Liver (tissue), 9 donors: Measurements from ENCODE around the gene GRIN2A. TPM values are rescaled to one million over a fixed set of nuclear protein-coding genes. Genes with fewer than 3 reads are reported as not detected.

ENCODE experiments used
- DNase-seq: peaks from one replicate; pipeline ENCODE4 v3.0.0-alpha.2; 2017; ENCODE audit warnings: low spot score
- H3K27ac ChIP-seq, 2 donors: one replicate each; pipeline ENCODE4 v1.7.0; 2013; ENCODE audit warnings: inconsistent platforms in 2 of 2, low read length in 2 of 2, control low read depth in 1 of 2, low read depth in 1 of 2, mild to moderate bottlenecking in 1 of 2
- H3K27me3 ChIP-seq, 4 donors: one replicate each; pipeline versions ENCODE4 v1.6.1 to v1.7.0; 2013; ENCODE audit warnings: low read length in 3 of 4, inconsistent platforms in 1 of 4, mild to moderate bottlenecking in 1 of 4, moderate library complexity in 1 of 4; ENCODE audit not compliant: control insufficient read depth in 4 of 4, insufficient read depth in 4 of 4
- H3K36me3 ChIP-seq, 4 donors: one replicate each; pipeline versions ENCODE4 v1.6.1 to v1.7.0; 2013; ENCODE audit warnings: low read length in 3 of 4, mild to moderate bottlenecking in 3 of 4, low read depth in 1 of 4, moderate library complexity in 1 of 4; ENCODE audit not compliant: control insufficient read depth in 4 of 4, insufficient read depth in 3 of 4
- H3K4me1 ChIP-seq, 4 donors: one replicate each; pipeline versions ENCODE4 v1.6.1 to v1.7.0; 2013; ENCODE audit warnings: low read length in 3 of 4, mild to moderate bottlenecking in 3 of 4, moderate library complexity in 1 of 4; ENCODE audit not compliant: control insufficient read depth in 4 of 4, insufficient read depth in 4 of 4
- H3K4me3 ChIP-seq, 3 donors: one replicate each; pipeline versions ENCODE4 v1.6.1 to v1.7.0; 2013; ENCODE audit warnings: low read length in 3 of 3, control low read depth in 1 of 3, low read depth in 1 of 3, mild to moderate bottlenecking in 1 of 3
- H3K9ac ChIP-seq, 2 donors: one replicate each; pipeline ENCODE4 v1.7.0; 2013; ENCODE audit warnings: low read length in 2 of 2, mild to moderate bottlenecking in 2 of 2, moderate library complexity in 2 of 2, control low read depth in 1 of 2, low read depth in 1 of 2
- H3K9me3 ChIP-seq, 4 donors: one replicate each; pipeline versions ENCODE4 v1.6.1 to v1.7.0; 2013; ENCODE audit warnings: low read length in 3 of 4; ENCODE audit not compliant: control insufficient read depth in 4 of 4
- EGR1 ChIP-seq, 2 donors: IDR thresholded peaks; 2 replicates each; pipeline ENCODE4 v1.6.1; 2016 to 2018; ENCODE audit warnings: antibody characterized with exemption in 2 of 2, low read depth in 2 of 2
- FOXA2 ChIP-seq: IDR thresholded peaks from 2 replicates; pipeline ENCODE4 v1.6.1; 2016; ENCODE audit warnings: antibody characterized with exemption
- GABPA ChIP-seq, 2 donors: IDR thresholded peaks in 1 of 2; conservative IDR thresholded peaks in 1 of 2; 2 replicates each; pipeline ENCODE4 v1.6.1; 2016; ENCODE audit warnings: antibody characterized with exemption in 2 of 2, mild to moderate bottlenecking in 1 of 2, moderate library complexity in 1 of 2
- HNF4A ChIP-seq, 2 donors: conservative IDR thresholded peaks; 2 replicates each; pipeline ENCODE4 v1.6.1; 2016; ENCODE audit warnings: antibody characterized with exemption in 2 of 2, mild to moderate bottlenecking in 2 of 2
- HNF4G ChIP-seq: IDR thresholded peaks from 2 replicates; pipeline ENCODE4 v1.6.1; 2016; ENCODE audit warnings: antibody characterized with exemption
- NR2F2 ChIP-seq: IDR thresholded peaks from 2 replicates; pipeline ENCODE4 v1.6.1; 2016; ENCODE audit warnings: antibody characterized with exemption
- RAD21 ChIP-seq, 2 donors: IDR thresholded peaks; 2 replicates each; pipeline ENCODE4 v1.6.1; 2016; ENCODE audit warnings: antibody characterized with exemption in 2 of 2, mild to moderate bottlenecking in 2 of 2
- REST ChIP-seq: IDR thresholded peaks from 2 replicates; pipeline ENCODE4 v1.6.1; 2016; ENCODE audit warnings: antibody characterized with exemption, mild to moderate bottlenecking
- RXRA ChIP-seq, 2 donors: IDR thresholded peaks; 2 replicates each; pipeline ENCODE4 v1.6.1; 2017 to 2018; ENCODE audit warnings: antibody characterized with exemption in 2 of 2, mild to moderate bottlenecking in 1 of 2
- SP1 ChIP-seq: IDR thresholded peaks from 2 replicates; pipeline ENCODE4 v1.6.1; 2018; ENCODE audit warnings: antibody characterized with exemption, mild to moderate bottlenecking
- YY1 ChIP-seq: IDR thresholded peaks from 2 replicates; pipeline ENCODE4 v1.6.1; 2016; ENCODE audit warnings: antibody characterized with exemption, mild to moderate bottlenecking
- WGBS: extraction: QIAGEN DNeasy Blood & Tissue Kit; methylation state at CpG from one replicate; pipeline ENCODE4 v1.1.7; 2013; 5-methylcytosine and 5-hydroxymethylcytosine counted together
- polyA plus RNA-seq, 2 donors: library from polyadenylated mRNA; stranded (reverse) in 1 of 2; unstranded in 1 of 2; fragments of 200-250 nt in 1 of 2; fragments of >200 nt in 1 of 2; fragmentation: Nextera tagmentation in 1 of 2; extraction: Ambion mirVana in 1 of 2; gene quantifications; one replicate each; pipeline versions ENCODE4 v1.2.1 to v1.2.3, GENCODE V29; 2013 to 2015
- total RNA-seq, 2 donors: library from RNA; depleted of rRNA; stranded (reverse); fragments of >200 nt; gene quantifications; one replicate each; pipeline ENCODE4 v1.2.3, GENCODE V29; 2014
- TF ChIP-seq, protein P1 (sequence below): fragments of 150-350 bp; IDR thresholded peaks from 2 replicates; pipeline ENCODE4 v1.5.1; 2017; ENCODE audit warnings: improper control_type of control experiment, low read depth, low read length; ENCODE audit not compliant: missing input control
- TF ChIP-seq, protein P2 (sequence below): IDR thresholded peaks from 2 replicates; pipeline ENCODE4 v1.6.1; 2016; ENCODE audit warnings: antibody characterized with exemption
- donor health status: healthy.
- donor health status: healthy.
- donor health status: healthy.
- donor health status: healthy.
- donor health status: healthy.

The GRIN2A gene
- total and polyA plus RNA-seq, 4 donors, result under 0.01 to 0.08 (median 0.07) TPM; not detected in 1

DNA sequence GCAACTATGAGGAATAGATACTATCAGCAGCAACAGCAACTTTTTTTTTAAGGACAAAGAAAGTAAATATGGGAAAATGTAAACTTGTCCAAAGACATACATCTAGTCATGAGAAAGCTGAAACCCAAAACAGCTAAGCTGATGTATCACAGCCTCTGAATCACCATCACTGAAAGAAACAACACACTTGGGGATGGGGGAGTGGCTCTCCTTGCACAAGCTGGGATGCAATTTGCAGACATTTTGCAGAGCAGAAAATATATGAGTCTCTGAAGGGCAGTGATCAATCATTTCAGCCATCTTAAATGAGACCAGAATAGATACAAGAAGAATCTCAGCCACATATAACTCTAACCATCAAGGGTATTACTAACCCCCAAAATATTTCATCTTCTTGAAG is 79.1 kb downstream of the GRIN2A start:
- no peak for DNase-seq
- Histone ChIP-seq H3K4me3 (no peak overlapping the region), H3K36me3 (no peaks in the 10 kb centered on the region), H3K27me3 (peaks cover 0 to 9% (median 0%) of the 10 kb centered on the region in 4 donors), H3K4me1 (no peaks in the 10 kb centered on the region), H3K9me3 (no peaks in the 10 kb centered on the region), H3K9ac (no peak overlapping the region), H3K27ac (no peak overlapping the region)
- TF ChIP-seq YY1 (no peak), RAD21 (IDR thresholded peaks at IDR 0.05) (no peak), RXRA (IDR thresholded peaks at IDR 0.05) (no peak), REST (no peak), HNF4A (conservative IDR thresholded peaks at IDR 0.05) (no peak), SP1 (no peak), NR2F2 (no peak), EGR1 (IDR thresholded peaks at IDR 0.05; ENCODE audit: low read depth in 2 of 2) (no peak), GABPA (IDR thresholded peaks at IDR 0.05 in 1 of 2, conservative IDR thresholded peaks at IDR 0.05 in 1 of 2) (no peak), HNF4G (no peak)
- TF ChIP-seq, protein P1, sequence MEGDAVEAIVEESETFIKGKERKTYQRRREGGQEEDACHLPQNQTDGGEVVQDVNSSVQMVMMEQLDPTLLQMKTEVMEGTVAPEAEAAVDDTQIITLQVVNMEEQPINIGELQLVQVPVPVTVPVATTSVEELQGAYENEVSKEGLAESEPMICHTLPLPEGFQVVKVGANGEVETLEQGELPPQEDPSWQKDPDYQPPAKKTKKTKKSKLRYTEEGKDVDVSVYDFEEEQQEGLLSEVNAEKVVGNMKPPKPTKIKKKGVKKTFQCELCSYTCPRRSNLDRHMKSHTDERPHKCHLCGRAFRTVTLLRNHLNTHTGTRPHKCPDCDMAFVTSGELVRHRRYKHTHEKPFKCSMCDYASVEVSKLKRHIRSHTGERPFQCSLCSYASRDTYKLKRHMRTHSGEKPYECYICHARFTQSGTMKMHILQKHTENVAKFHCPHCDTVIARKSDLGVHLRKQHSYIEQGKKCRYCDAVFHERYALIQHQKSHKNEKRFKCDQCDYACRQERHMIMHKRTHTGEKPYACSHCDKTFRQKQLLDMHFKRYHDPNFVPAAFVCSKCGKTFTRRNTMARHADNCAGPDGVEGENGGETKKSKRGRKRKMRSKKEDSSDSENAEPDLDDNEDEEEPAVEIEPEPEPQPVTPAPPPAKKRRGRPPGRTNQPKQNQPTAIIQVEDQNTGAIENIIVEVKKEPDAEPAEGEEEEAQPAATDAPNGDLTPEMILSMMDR, result no peak
- TF ChIP-seq, protein P2, sequence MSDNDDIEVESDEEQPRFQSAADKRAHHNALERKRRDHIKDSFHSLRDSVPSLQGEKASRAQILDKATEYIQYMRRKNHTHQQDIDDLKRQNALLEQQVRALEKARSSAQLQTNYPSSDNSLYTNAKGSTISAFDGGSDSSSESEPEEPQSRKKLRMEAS, result no peak

GRCh38 chr16:10100829-10101228 is 81.4 kb downstream of the GRIN2A start:
- Histone ChIP-seq H3K9ac (no peak overlapping the region), H3K9me3 (peaks cover 0 to 2% (median 0%) of the 10 kb centered on the region in 4 donors), H3K27ac (no peak overlapping the region), H3K4me1 (no peaks in the 10 kb centered on the region), H3K36me3 (no peaks in the 10 kb centered on the region), H3K4me3 (no peak overlapping the region), H3K27me3 (peaks cover 0 to 9% (median 0%) of the 10 kb centered on the region in 4 donors)
- WGBS, result 49% methylated on average over 4 of the region's 4 CpGs
- no peak for DNase-seq
- TF ChIP-seq YY1, result no peak
- TF ChIP-seq GABPA (IDR thresholded peaks at IDR 0.05 in 1 of 2, conservative IDR thresholded peaks at IDR 0.05 in 1 of 2), result no peak
- TF ChIP-seq NR2F2, result no peak
- no peak for TF ChIP-seq FOXA2

DNA sequence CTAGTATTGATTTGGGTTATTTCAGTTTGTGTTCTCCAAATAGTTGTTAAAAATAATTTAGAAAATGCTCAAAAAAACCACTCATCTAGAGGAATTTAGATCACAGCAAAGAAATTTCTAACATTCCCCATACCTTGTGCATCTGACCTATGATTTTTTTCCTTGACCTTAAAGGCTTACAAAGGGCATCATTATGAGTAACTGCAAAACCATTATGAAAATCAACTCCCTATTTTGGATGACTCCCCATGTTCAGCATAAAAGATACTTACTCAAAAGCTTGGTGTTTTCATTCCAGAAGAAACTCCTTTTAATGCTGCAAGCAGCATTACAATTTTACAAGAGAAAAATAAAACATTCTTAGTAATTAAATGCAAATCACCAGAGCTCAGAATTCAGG is 83.2 kb downstream of the GRIN2A start:
- Histone ChIP-seq H3K27ac (no peak overlapping the region), H3K36me3 (no peaks in the 10 kb centered on the region), H3K9me3 (peaks cover 0 to 2% (median 0%) of the 10 kb centered on the region in 4 donors), H3K9ac (no peak overlapping the region), H3K4me3 (no peak overlapping the region), H3K27me3 (peaks cover 0 to 9% (median 0%) of the 10 kb centered on the region in 4 donors), H3K4me1 (no peaks in the 10 kb centered on the region)
- no peak for DNase-seq
- TF ChIP-seq HNF4A (conservative IDR thresholded peaks at IDR 0.05), result no peak
- no peak for TF ChIP-seq GABPA (IDR thresholded peaks at IDR 0.05 in 1 of 2, conservative IDR thresholded peaks at IDR 0.05 in 1 of 2)
- no peak for TF ChIP-seq SP1
